EH (cell line): ENCODE measurements around the gene RIN2.
"Not testable (repeated sequence)": the region's sequence is repeated elsewhere in the genome, so short reads cannot be mapped to it uniquely, and the experiment has no call there.

ENCODE experiments used
- DNase-seq: peaks from one replicate; pipeline ENCODE4 v3.0.0-alpha.2; 2015; ENCODE audit warnings: low read depth

Gene RIN2

GRCh38 chr20:19789009-19789408, 31.0 kb downstream of the RIN2 start:
- DNase-seq = no peak

DNA sequence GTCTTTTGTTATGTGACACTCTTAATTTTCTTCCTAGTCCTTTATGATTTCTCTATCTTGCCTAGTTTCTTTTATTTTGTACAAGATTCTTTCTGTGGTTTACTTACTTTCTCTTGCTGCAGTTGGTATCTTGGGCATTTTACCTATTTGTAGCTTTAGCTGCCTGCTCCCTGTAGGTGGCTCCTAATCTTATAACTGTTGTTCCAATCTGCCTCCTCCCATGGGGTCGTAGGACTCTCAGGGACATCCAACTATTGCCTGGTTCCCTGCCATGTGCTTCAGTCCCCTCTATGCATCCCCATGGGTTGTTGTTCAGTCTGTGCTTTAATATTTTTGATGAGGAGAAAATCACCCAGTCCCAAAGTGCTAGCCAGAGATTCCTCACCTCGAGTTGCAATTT, 31.4 kb downstream of the RIN2 start:
- no peak for DNase-seq

- DNase-seq = no peak
These were observed 33.8 kb downstream of the RIN2 start for GRCh38 chr20:19791887-19792286.

GRCh38 chr20:19793716-19794115, 35.7 kb downstream of the RIN2 start:
- no peak for DNase-seq

- DNase-seq = no peak
These were observed 36.9 kb downstream of the RIN2 start for GRCh38 chr20:19794941-19795340.

DNA sequence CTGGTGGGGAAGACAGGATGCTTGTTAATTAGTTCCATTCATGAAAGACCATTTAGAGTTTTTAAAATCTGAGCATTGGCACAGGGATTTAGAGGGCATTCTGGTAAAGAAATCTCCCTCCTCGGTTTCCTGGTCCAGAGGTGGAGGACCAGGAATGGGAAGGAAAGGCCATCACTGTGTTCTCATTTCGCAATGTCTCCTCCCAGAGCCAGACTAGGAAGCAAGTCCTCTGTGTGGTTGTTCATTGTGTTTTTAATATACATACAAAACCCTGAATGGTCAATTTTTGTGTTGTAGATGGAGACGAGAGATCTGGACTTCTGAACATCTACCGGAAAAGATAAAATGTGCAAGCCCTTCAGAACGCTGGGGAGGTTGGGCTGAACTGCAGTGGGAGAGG, 41.3 kb downstream of the RIN2 start:
- DNase-seq = no peak

- no peak for DNase-seq
These were observed 44.0 kb downstream of the RIN2 start for GRCh38 chr20:19802099-19802491.

DNA sequence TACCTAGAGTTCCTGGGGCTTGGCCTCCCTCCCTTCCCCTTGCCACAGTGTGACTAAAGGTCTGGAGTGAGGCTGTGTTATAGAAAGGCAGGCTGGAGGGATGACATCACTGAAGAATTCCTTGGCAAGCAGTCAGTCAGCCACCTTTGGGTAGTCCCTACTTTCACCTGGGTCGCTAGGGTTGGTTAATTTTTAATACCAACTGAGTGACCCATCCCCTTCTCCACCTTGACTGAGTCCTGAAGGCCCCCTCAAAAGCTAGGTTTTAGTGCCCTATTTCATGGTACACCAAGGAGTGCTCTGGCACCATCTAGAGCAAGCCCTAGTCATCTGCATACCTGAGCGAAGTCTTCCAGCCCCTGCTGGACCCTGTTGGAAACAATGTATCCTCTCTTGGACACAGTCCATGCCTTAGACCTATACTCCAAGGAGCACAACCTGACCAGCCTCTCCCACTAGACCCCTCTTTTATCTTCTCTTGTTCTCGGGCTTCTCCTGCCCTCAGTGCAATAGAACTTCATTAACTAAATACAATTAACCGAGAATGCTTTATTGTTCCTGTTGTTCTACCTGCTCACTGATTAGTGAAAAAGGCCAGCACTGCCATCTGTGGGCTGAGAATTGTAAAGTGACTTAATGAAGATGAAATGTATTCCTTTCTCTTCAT, 44.6 kb downstream of the RIN2 start:
- DNase-seq = no peak

- not testable (repeated sequence) for DNase-seq
These were observed 48.2 kb downstream of the RIN2 start for GRCh38 chr20:19806276-19806675.

GRCh38 chr20:19806806-19807190, 48.7 kb downstream of the RIN2 start:
- no peak for DNase-seq

DNA sequence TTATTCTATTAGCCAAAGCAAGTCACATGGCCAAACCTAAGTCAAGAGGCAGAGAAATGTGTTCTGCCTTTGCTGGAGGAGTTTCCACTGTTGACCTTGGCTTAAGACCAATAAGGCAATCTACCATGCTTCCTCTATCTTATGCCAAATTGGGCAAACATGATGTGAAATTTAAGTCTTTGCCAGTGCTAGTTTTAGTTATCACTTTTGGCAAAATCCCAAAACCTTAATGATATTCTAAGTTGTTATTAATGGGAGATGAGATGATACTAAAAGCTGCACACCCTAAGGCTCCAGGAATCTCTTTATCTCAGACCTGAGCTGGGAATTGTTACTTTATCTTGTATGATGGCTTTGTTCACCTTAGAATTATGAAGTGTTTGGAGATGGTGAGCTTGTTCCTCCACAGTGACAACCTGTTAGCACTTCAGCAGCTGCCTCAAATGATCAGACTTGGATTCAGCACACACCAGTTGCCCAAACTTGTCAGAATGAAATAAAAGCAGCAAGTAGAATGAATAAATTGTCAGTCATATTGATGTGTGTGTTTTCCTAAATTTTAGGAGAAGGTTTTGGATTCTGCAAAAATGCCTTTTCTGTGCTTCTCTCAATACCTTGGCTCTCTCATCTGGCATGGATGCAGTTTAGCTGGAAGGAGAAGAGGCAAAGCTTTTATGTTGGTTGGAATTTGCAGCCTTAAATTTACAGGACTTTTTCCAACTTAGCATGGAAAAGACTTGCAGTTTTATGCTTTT, 49.3 kb downstream of the RIN2 start:
- peak; percentile 67 for DNase-seq
